ENCODE results near the gene JDP2.

GRCh38 chr14:75443203-75443969 is 15.6 kb downstream of the JDP2 start:
- no peak for TF ChIP-seq GATA3 (IDR thresholded peaks at IDR 0.05; ENCODE audit: low read depth, low read length)
- TF ChIP-seq GATA2 (IDR thresholded peaks at IDR 0.05; ENCODE audit: low read depth, low read length), result no peak
